ENCODE measurements around the gene ERICH6B.
A peak's percentile ranks its signal among the peaks of the same experiment; 100 is the strongest.
"Not testable (repeated sequence)": the region's sequence is repeated elsewhere in the genome, so short reads cannot be mapped to it uniquely, and the experiment has no call there.

Gene ERICH6B

GRCh38 chr13:45615501-45616101 lies at the start of gene ERICH6B:
TSS of gene ERICH6B (minus strand) at chr13:45615739. CDS start at chr13:45597005, 18,734 bp downstream.
- DNase-seq, result no peak

DNA sequence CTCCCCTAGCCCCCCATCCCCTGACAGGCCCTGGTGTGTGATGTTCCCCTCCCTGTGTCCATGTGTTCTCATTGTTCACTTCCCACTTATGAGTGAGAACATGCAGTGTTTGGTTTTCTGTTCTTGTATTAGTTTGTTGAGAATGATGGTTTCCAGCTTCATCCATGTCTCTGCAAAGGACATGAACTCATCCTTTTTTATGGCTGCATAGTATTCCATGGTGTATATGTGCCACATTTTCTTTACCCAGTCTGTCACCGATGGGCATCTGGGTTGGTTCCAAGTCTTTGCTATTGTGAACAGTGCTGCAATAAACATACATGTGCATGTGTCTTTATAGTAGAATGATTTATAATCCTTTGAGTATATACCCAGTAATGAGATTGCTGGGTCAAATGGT lies 47.4 kb upstream of the ERICH6B start:
- DNase-seq, result not testable (repeated sequence)

- no peak for DNase-seq
Measured at GRCh38 chr13:45662162-45662561, 46.6 kb upstream of the ERICH6B start.

DNA sequence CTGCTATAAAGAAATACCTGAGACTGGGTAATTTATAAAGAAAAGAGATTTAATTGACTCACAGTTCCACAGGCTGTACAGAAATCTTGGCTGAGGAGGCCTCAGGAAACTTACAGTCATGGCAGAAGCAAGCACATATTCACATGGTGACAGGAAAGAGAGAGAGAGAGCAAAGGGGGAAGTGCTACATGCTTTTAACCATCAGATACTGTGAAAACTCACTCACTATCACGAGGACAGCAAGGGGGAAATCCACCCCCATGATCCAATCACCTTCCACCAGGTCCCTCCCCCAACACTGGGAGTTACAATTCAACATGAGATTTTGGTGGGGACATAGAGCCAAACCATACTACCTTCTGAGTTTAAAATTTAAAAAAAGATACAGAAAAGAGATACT lies 44.9 kb upstream of the ERICH6B start:
- not testable (repeated sequence) for DNase-seq

- no peak for DNase-seq
Measured at GRCh38 chr13:45659536-45659935, 44.0 kb upstream of the ERICH6B start.

GRCh38 chr13:45658586-45659235 lies 43.2 kb upstream of the ERICH6B start:
- peak; percentile 9 for DNase-seq

DNA sequence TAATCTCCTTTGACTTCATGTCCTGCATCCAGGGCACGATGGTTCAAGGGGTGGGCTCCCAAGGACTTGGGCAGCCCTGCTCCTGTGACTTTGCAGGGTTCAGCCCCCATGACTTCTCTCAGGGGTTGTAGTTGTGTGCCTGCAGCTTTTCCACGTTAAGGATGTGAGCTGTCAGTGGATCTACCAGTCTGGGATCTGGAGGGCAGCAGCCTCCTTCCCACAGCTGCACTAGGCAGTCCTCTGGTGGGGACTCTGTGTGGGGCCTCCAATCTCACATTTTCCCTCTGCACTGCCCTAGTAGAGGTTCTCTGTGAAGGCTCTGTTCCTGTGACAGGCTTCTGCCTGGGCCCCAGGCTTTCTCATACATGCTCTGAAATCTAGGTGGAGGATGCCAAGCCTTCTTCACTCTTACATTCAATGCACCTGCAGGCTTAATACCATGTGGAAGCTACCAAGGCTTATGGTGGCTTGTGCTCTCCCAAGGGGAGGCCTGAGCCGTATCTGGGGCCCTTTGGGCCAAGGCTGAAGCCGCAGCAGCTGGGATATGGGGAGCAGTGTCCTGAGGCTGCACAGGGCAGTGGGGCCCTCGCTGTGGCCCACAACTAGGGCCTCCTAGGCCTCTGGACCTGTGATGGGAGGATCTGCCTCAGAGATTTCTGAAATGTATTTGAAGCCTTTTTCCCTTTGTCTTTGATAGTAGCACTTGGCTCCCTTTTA lies 39.3 kb upstream of the ERICH6B start:
- DNase-seq, result no peak

GRCh38 chr13:45645263-45645662 lies 29.7 kb upstream of the ERICH6B start:
- not testable (repeated sequence) for DNase-seq

DNA sequence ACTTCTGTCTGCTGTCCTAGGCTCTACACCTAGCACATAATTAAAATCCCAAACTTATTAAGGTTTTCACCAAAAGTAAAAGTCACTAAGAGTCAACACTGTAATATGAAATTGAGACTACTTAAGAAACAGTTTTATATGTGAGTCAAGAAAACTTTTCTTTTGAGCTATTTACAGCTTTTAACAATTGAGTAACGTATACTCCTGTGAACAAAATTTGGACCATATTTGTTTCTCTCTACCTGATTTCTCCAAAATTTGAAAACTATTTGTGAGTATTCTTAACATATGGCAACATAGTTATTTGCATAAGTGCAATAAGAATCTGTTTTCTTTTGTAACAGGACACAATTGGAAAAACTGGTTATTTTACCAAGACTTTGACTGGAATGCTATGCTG lies 26.6 kb upstream of the ERICH6B start:
- not testable (repeated sequence) for DNase-seq

DNA sequence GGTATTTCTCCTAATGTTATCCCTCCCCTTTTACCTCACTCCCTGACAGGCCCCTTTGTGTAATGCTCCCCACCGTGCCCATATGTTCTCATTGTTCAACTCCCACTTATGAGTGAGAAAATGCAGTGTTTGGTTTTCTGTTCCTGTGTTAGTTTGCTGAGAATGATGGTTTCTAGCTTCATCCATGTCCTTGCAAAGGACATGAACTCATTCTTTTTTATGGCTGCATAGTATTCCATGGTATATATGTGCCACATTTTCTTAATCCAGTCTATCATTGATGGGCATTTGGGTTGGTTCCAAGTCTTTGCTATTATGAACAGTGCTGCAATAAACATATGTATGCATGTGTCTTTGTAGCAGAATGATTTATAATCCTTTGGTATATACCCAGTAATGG lies 19.8 kb upstream of the ERICH6B start:
- DNase-seq, result not testable (repeated sequence)

DNA sequence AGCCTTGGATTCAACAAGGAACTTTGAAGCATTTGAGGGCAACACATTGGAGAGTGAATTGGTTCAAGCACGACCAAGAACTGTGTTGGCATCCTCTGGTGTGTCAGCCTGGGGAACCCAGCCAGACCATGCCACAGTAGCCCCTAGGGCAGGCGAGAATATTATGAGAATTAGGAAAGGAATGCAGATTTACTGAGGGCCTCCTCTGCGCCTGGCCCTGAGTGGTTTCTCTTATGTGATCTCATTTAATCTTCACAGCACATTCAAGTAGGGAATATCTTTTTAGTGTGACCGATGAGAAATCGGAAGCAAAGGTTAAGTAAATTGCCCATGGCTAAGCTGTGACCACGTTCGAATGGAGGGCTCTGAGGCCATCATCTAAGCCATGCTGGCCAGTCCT lies 15.3 kb upstream of the ERICH6B start:
- no peak for DNase-seq

GRCh38 chr13:45629940-45630339 lies 14.4 kb upstream of the ERICH6B start:
- no peak for DNase-seq

GRCh38 chr13:45628094-45628493 lies 12.6 kb upstream of the ERICH6B start:
- no peak for DNase-seq

GRCh38 chr13:45627656-45628055 lies 12.1 kb upstream of the ERICH6B start:
- no peak for DNase-seq

DNA sequence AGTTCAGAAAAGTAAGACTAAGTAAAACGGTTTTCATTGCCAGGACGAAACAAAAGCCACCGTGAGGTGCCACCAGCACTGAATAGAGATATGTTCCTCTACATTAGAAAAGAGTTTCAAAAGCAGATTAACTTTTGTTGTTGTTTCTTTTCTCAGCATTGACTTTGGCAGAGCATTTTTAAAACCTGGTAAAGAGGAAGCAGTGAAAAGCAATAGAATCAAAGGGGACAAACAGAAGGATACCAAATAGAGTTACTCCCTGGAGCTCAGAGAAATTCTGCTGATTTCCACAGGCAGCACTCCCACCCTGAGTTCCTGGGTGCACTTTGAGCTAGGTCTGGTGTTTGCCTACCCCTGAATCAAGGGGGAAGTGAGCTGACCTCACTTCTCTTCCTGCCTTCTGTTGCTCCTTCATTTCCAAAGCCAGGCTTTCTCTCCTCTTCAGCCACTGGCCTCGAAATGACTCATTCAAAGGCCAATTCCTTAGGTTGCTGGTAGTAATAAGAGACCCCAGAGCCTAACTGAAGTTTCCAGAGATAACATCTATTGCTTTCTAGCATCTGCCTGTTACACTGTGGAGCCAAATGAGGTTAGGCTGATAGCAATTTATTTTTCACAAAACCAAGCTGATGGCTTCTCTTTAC lies 11.3 kb upstream of the ERICH6B start:
- no peak for DNase-seq

GRCh38 chr13:45623516-45624090 lies 8.1 kb upstream of the ERICH6B start:
- no peak for DNase-seq

GRCh38 chr13:45621950-45622349 lies 6.4 kb upstream of the ERICH6B start:
- no peak for DNase-seq

DNA sequence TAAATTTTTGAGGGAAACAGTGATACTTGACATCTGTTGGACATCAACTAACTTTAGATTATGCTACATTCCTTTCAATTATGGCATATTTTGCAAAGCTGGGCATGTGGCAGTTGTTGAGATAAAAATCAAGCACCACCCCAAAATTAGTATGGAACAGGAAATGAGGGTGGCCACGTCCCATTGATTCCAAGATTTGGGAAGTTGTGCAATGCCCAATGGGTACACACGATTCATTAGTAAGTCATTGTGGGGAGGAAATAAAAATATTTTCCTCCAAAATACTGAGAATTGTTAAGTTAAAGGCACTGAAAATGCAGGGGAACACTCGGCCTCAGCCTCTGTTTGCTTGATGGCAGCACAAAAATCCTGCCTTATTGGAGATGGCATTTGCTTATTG lies 7.6 kb downstream of the ERICH6B start:
- DNase-seq, result no peak

GRCh38 chr13:45604892-45605291 lies 10.6 kb downstream of the ERICH6B start:
- DNase-seq, result no peak

GRCh38 chr13:45603338-45603737 lies 12.2 kb downstream of the ERICH6B start:
- DNase-seq, result no peak

GRCh38 chr13:45602183-45603170 lies 13.1 kb downstream of the ERICH6B start:
- no peak for DNase-seq

DNA sequence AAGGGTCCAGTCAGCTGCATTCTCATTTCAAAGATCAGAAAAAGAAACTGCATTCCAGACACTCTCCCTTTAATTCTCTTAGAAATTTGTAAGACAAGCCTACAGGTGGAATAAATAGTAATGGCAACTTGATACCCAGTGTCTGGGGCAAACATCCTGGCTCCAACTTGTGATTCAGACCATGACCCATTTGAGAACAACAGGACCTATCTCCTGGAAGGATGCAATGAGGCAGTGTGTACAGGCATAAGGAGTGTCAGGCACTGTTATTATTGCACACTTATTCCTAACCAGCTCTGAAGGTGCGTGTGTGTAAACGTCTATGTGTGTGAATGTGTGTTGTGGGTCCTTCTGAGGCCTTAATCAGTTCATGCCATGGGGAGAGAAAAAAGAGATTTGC lies 13.9 kb downstream of the ERICH6B start:
- DNase-seq, result no peak

Data from GOT3 (cell line).